Body of pancreas (tissue), 4 donors: Measurements from ENCODE around the gene ARFGEF2.

Experiments
- POLR2A ChIP-seq, 3 donors: fragments of 450-650 bp; IDR thresholded peaks; one replicate each; pipeline ENCODE4 v1.6.1; 2016; ENCODE audit warnings: antibody characterized with exemption in 3 of 3, mild to moderate bottlenecking in 2 of 3
- TF ChIP-seq, protein P1 (sequence below), 7 experiments: fragments of 450-650 bp in 4 of 7; fragments of 200-600 bp in 3 of 7; sonication (generic) in 3 of 7; IDR thresholded peaks; one replicate each; pipeline ENCODE4 v1.5.1; 2016 to 2019; ENCODE audit warnings: antibody characterized with exemption in 7 of 7

DNA sequence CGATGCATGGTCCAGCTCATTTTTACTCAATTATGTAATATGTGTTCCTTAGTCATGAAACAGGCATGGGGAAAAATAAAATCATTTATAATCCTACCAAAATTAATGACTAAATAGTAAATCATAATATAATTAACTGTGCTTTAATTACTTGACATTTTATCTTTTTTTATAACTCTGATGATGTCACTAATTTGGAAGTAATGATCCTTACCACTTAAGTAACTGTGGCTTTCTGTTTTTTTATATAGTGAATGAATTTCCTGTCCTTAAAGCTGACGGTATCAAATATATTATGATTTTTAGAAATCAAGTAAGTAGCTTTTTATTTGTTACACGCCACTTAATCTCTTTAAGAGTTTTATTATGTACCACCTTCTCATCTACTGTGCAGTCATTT is 156.8 kb downstream of the ARFGEF2 start:
- TF ChIP-seq, protein P1, sequence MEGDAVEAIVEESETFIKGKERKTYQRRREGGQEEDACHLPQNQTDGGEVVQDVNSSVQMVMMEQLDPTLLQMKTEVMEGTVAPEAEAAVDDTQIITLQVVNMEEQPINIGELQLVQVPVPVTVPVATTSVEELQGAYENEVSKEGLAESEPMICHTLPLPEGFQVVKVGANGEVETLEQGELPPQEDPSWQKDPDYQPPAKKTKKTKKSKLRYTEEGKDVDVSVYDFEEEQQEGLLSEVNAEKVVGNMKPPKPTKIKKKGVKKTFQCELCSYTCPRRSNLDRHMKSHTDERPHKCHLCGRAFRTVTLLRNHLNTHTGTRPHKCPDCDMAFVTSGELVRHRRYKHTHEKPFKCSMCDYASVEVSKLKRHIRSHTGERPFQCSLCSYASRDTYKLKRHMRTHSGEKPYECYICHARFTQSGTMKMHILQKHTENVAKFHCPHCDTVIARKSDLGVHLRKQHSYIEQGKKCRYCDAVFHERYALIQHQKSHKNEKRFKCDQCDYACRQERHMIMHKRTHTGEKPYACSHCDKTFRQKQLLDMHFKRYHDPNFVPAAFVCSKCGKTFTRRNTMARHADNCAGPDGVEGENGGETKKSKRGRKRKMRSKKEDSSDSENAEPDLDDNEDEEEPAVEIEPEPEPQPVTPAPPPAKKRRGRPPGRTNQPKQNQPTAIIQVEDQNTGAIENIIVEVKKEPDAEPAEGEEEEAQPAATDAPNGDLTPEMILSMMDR (IDR thresholded peaks at IDR 0.05) = no peak
- TF ChIP-seq POLR2A (IDR thresholded peaks at IDR 0.05) = no peak
